HepG2 (cell line): ENCODE results near the gene CCDC167. TPM values are rescaled to one million over a fixed set of nuclear protein-coding genes. Genes with fewer than 3 reads are reported as not detected.

ENCODE experiments used
- ATAC-seq: fragments of 200-7000 bp; cut with Tn5 transposase; 3 replicates; pipeline ENCODE4 v1.9.1; 2020; ENCODE audit warnings: mild to moderate bottlenecking, moderate library complexity
- BruUV-seq: library from RNA; stranded (reverse); fragments of 400-500 nt; replicated peaks from 2 replicates; lab custom pipeline; 2021; lab: Mats Ljungman, UMichigan
- CTCF ChIA-PET: fragments of 300-600 bp; formaldehyde crosslinking; extraction: SDS; loops from one replicate; lab custom pipeline; 2021; ENCODE audit warnings: low total read pairs, inconsistent platforms, low intra/inter-chr PET ratio; lab: Yijun Ruan, JAX
- POLR2A ChIA-PET: fragments of 350-600 bp; sonication (Branson Sonifier 250); formaldehyde crosslinking; loops from one replicate; lab custom pipeline; 2020; ENCODE audit warnings: antibody characterized with exemption, inconsistent platforms; lab: Yijun Ruan, JAX
- DNase-seq: peaks from one replicate; pipeline ENCODE4 v3.0.0-alpha.2; 2015; ENCODE audit warnings: low spot score
- FAIRE-seq: peaks from 3 replicates; lab custom pipeline; 2011; peaks lifted over from hg19 to GRCh38; lab: Jason Lieb, UNC
- H2AFZ ChIP-seq: one replicate; pipeline ENCODE4 v1.6.1; 2011; ENCODE audit warnings: low read length, inconsistent platforms
- H3K27ac ChIP-seq: fragments of 300-600 bp; 3 replicates; pipeline ENCODE4 v1.8.0; 2011; ENCODE audit warnings: mixed run types, mild to moderate bottlenecking, mixed read lengths, low read length, inconsistent platforms; ENCODE audit not compliant: insufficient read depth; ENCODE audit errors: extremely low read length
- H3K27me3 ChIP-seq, 2 experiments: fragments of 200-600 bp in 1 of 2; 2 replicates in 1 of 2; 3 replicates in 1 of 2; pipeline versions ENCODE4 v1.6.0 to v1.8.0; 2011; ENCODE audit warnings: low read length in 2 of 2, mild to moderate bottlenecking in 2 of 2, moderate library complexity in 2 of 2, inconsistent platforms in 1 of 2; ENCODE audit not compliant: insufficient read depth in 2 of 2, control insufficient read depth in 1 of 2
- H3K36me3 ChIP-seq, 2 experiments: fragments of 200-600 bp in 1 of 2; replicated peaks in 1 of 2; 2 replicates in 1 of 2; 3 replicates in 1 of 2; pipeline versions ENCODE4 v1.5.1 to v1.8.0; 2011; ENCODE audit warnings: low read length in 2 of 2, inconsistent platforms in 1 of 2; ENCODE audit not compliant: insufficient read depth in 2 of 2, control insufficient read depth in 1 of 2
- H3K4me1 ChIP-seq: 2 replicates; pipeline ENCODE4 v1.5.1; 2012; ENCODE audit warnings: low read length, inconsistent platforms; ENCODE audit not compliant: insufficient read depth
- H3K4me2 ChIP-seq: 2 replicates; pipeline ENCODE4 v1.6.0; 2011; ENCODE audit warnings: low read depth, low read length, inconsistent platforms
- H3K4me3 ChIP-seq, 3 experiments: fragments of 200-600 bp in 1 of 3; sonication (generic), shearing (Covaris generic) in 1 of 3; replicated peaks in 1 of 3; 2 replicates each; pipeline ENCODE4 v1.5.1; 2011 to 2016; ENCODE audit warnings: low read length in 3 of 3, inconsistent platforms in 2 of 3, low read depth in 2 of 3, mild to moderate bottlenecking in 2 of 3, control low read depth in 1 of 3, mixed read lengths in 1 of 3; ENCODE audit not compliant: insufficient read depth in 1 of 3
- H3K79me2 ChIP-seq: one replicate; pipeline ENCODE4 v1.6.1; 2011; ENCODE audit warnings: low read length, inconsistent platforms; ENCODE audit not compliant: insufficient read depth
- H3K9ac ChIP-seq: 2 replicates; pipeline ENCODE4 v1.6.0; 2011; ENCODE audit warnings: mild to moderate bottlenecking, low read depth, low read length, inconsistent platforms; ENCODE audit not compliant: insufficient read depth
- H3K9me3 ChIP-seq: 2 replicates; pipeline ENCODE4 v1.5.1; 2012; ENCODE audit warnings: mild to moderate bottlenecking, low read length
- H4K20me1 ChIP-seq: 2 replicates; pipeline ENCODE4 v1.6.0; 2011; ENCODE audit warnings: inconsistent platforms, mild to moderate bottlenecking, low read length, moderate library complexity; ENCODE audit not compliant: insufficient read depth
- AGO2 ChIP-seq: fragments of 200-400 bp; formaldehyde crosslinking; optimal IDR thresholded peaks from 2 replicates; pipeline ENCODE3; 2017; ENCODE audit warnings: mild to moderate bottlenecking, low read depth, low read length, moderate library complexity
- CHCHD3 ChIP-seq: sonication (generic); formaldehyde crosslinking; IDR thresholded peaks from 2 replicates; pipeline ENCODE4 v1.8.0; 2022; ENCODE audit warnings: mild to moderate bottlenecking, missing genetic modification reagents, moderate library complexity
- EZH2 ChIP-seq: conservative IDR thresholded peaks from 2 replicates; pipeline ENCODE4 v1.6.1; 2012; ENCODE audit warnings: mild to moderate bottlenecking, low read depth, low read length, moderate library complexity
- FIP1L1 ChIP-seq: fragments of 200-400 bp; formaldehyde crosslinking; IDR thresholded peaks from 2 replicates; pipeline ENCODE4 v1.6.1; 2018; ENCODE audit warnings: low read depth, mild to moderate bottlenecking, low read length, moderate library complexity, borderline replicate concordance; ENCODE audit not compliant: insufficient read depth
- FOXO1 ChIP-seq: sonication (generic); formaldehyde crosslinking; IDR thresholded peaks from 2 replicates; pipeline ENCODE4 v1.4.0; 2020; ENCODE audit warnings: missing genetic modification reagents
- GATAD1 ChIP-seq: IDR thresholded peaks from 2 replicates; pipeline ENCODE4 v1.6.1; 2016; ENCODE audit warnings: missing genetic modification reagents, missing compliant biosample characterization
- MIER2 ChIP-seq: IDR thresholded peaks from 2 replicates; pipeline ENCODE4 v1.6.1; 2016; ENCODE audit warnings: missing biosample characterization, missing genetic modification reagents
- RNF219 ChIP-seq: sonication (generic); formaldehyde crosslinking; IDR thresholded peaks from 2 replicates; pipeline ENCODE4 v1.5.0; 2020; ENCODE audit warnings: mild to moderate bottlenecking, missing genetic modification reagents
- SCMH1 ChIP-seq: sonication (generic); formaldehyde crosslinking; IDR thresholded peaks from 2 replicates; pipeline ENCODE4 v1.9.0; 2021; ENCODE audit warnings: missing genetic modification reagents, mild to moderate bottlenecking, borderline replicate concordance
- ZNF274 ChIP-seq: sonication (generic); formaldehyde crosslinking; IDR thresholded peaks from 2 replicates; pipeline ENCODE4 v1.5.1; 2020; ENCODE audit warnings: mild to moderate bottlenecking, missing genetic modification reagents
- ZNF33B ChIP-seq: sonication (generic); formaldehyde crosslinking; IDR thresholded peaks from 2 replicates; pipeline ENCODE4 v1.5.1; 2020; ENCODE audit warnings: mild to moderate bottlenecking, missing genetic modification reagents
- ZNF614 ChIP-seq: IDR thresholded peaks from 2 replicates; pipeline ENCODE4 v1.6.1; 2018; ENCODE audit warnings: missing biosample characterization, missing genetic modification reagents, inconsistent platforms, borderline replicate concordance
- ZNF773 ChIP-seq: sonication (generic); formaldehyde crosslinking; IDR thresholded peaks from 2 replicates; pipeline ENCODE4 v1.4.0; 2020; ENCODE audit warnings: missing genetic modification reagents, borderline replicate concordance
- ZNF790 ChIP-seq: sonication (generic); formaldehyde crosslinking; IDR thresholded peaks from 2 replicates; pipeline ENCODE4 v1.8.0; 2022; ENCODE audit warnings: missing genetic modification reagents, mild to moderate bottlenecking, borderline replicate concordance
- ZSCAN31 ChIP-seq: sonication (generic); formaldehyde crosslinking; IDR thresholded peaks from 2 replicates; pipeline ENCODE4 v1.5.0; 2020; ENCODE audit warnings: low read depth, mild to moderate bottlenecking, missing genetic modification reagents
- WGBS: methylation state at CpG from one replicate; pipeline ENCODE4 v1.1.6; 2017; ENCODE audit warnings: low lambda C conversion rate; 5-methylcytosine and 5-hydroxymethylcytosine counted together
- in situ Hi-C: cut with HindIII; loops from 2 replicates; pipeline ENCODE4 v1.10.0; 2017; ENCODE audit warnings: low pct_unique_long_range_greater_than_20kb; ENCODE audit not compliant: extremely low pct_ligation_motif_present
- intact Hi-C: fragments of 100-400 bp; cut with micrococcal nuclease; formaldehyde crosslinking; loops from one replicate; pipeline ENCODE4 v1.10.0; 2022; ENCODE audit not compliant: unreplicated experiment
- polyA plus RNA-seq, 8 experiments: library from polyadenylated mRNA; depleted of rRNA in 3 of 8; stranded (reverse) in 7 of 8; unstranded in 1 of 8; fragments of >200 nt; fragmentation: Illumina TruSeq in 4 of 8; extraction: Trizol in 4 of 8; gene quantifications; 2 replicates each; pipeline versions ENCODE4 v1.2.1 to v1.2.3, GENCODE V29; 2011 to 2016; ENCODE audit warnings: low read depth in 4 of 8, missing spikeins in 1 of 8, mixed read lengths in 1 of 8; ENCODE audit not compliant: insufficient read depth in 1 of 8
- total RNA-seq, 5 experiments: library from RNA; depleted of rRNA; stranded (reverse); fragments of >200 nt; fragmentation: Illumina TruSeq; extraction: Trizol; gene quantifications; 2 replicates each; pipeline ENCODE4 v1.2.3, GENCODE V29; 2016; ENCODE audit warnings: low read depth in 1 of 5

CCDC167 gene
- total and polyA plus RNA-seq, 2 of the 13 experiments (the other 11 are each of a cell fraction or from before 2014, with no cell fraction given): 48.4 to 66.8 TPM

DNA sequence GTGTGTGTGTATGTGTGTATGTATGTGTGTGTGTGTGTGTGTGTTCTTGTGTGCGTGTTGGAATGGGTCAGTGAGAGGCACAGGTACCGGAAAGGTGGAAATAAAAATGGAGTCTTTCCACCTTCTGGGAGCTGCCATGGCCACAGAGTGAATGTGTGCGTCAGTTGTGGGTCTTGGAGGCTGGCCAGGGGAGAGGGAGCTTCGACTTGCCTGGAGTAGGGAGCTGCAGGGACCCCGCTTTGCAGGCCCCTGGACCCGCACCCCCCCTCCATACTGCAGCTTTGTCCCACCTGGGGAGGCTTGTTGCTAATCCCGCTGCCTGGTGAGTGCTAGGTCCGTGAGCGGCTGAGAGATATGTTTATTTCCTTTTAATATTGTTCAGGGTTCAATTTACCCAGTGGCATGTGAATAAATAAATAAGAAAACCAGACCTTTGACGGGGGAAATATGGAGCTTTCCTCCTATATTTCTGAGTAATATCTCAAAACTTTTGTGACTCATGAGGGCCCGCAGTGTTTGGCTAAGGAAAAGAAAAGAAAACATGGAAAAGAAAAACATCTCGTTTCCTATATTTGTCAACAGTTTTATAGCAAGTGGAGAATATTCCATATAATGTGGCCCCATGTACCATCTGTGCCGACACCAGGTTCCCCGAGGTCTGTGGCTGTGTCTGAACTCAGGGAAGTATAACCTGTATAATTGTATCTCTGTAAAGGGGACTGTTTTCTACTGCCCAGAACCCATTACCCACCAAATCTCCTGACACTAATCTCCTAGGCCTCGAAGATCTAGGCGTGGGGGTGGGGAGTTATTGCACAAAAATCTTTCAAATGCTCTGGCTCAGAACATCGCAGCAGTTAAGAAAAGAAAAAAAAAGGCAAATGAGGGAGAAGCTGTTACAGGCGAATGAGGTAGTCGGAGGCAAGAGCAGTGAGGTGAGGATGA lies 24.6 kb upstream of the CCDC167 start (continued):
- TF ChIP-seq RNF219 (no peak), EZH2 (no peak)

GRCh38 chr6:37523412-37523811 lies 23.7 kb upstream of the CCDC167 start:
- ChIA-PET CTCF (no interaction called here), POLR2A (no interaction called here)
- Histone ChIP-seq H3K4me3 (no peak overlapping the region), H3K79me2 (no peaks in the 10 kb centered on the region), H2AFZ (no peak overlapping the region), H3K27me3 (0 out of 5 replicates have a peak, but pooled peaks cover 0 to 4% of the 10 kb centered on the region in 2 experiments), H3K9ac (no peak overlapping the region), H3K4me1 (no peaks in the 10 kb centered on the region), H3K27ac (no peak overlapping the region), H3K36me3 (no peaks in the 10 kb centered on the region), H3K4me2 (no peak overlapping the region), H4K20me1 (no peaks in the 10 kb centered on the region), H3K9me3 (no peaks in the 10 kb centered on the region)
- BruUV-seq: no TSS peak
- DNase-seq: no peak
- in situ Hi-C loops: no loop called here
- TF ChIP-seq ZNF274 (CRISPR knock-in tag) (no peak), ZNF33B (CRISPR knock-in tag) (no peak), AGO2 (no peak), ZNF773 (CRISPR knock-in tag) (no peak), FOXO1 (CRISPR knock-in tag) (no peak), GATAD1 (no peak), ZNF614 (CRISPR knock-in tag) (no peak), ZSCAN31 (CRISPR knock-in tag) (no peak), SCMH1 (CRISPR knock-in tag) (no peak), FIP1L1 (no peak), CHCHD3 (no peak), ZNF790 (CRISPR knock-in tag) (no peak), MIER2 (no peak)
- 34% methylated on average over 7 of the region's 7 CpGs for WGBS
- FAIRE-seq: no peak
- ATAC-seq: no peak
- intact Hi-C loops: no loop called here
